Stimulated activated CD8-positive, alpha-beta memory T cell treated with anti-CD3 and anti-CD28 coated beads, Interleukin-7, amount 100 ng/mL, for 48 hours (primary cell): Measurements from ENCODE around the gene SMARCE1.

Experiments
- DNase-seq, 2 donors: peaks; one replicate each; pipeline ENCODE4 v3.0.0-alpha.2; 2020; ENCODE audit warnings: low read depth in 1 of 2; ENCODE audit errors: extremely low read depth in 1 of 2

SMARCE1 gene

GRCh38 chr17:40647624-40648383, at the start of gene SMARCE1:
SMARCE1 (minus strand) TSS chr17:40647818; CDS start chr17:40645802, 2,016 bp downstream.
- DNase-seq = peak; percentile 35 to 53

- DNase-seq = no peak
Measured at GRCh38 chr17:40697297-40697696, 49.7 kb upstream of the SMARCE1 start.

- DNase-seq = no peak
Measured at GRCh38 chr17:40696651-40697072, 49.0 kb upstream of the SMARCE1 start.

GRCh38 chr17:40695874-40696472, 48.4 kb upstream of the SMARCE1 start:
- no peak for DNase-seq

- DNase-seq = no peak
Measured at GRCh38 chr17:40694584-40694983, 47.0 kb upstream of the SMARCE1 start.

- no peak for DNase-seq
Measured at GRCh38 chr17:40687106-40687505, 39.5 kb upstream of the SMARCE1 start.

DNA sequence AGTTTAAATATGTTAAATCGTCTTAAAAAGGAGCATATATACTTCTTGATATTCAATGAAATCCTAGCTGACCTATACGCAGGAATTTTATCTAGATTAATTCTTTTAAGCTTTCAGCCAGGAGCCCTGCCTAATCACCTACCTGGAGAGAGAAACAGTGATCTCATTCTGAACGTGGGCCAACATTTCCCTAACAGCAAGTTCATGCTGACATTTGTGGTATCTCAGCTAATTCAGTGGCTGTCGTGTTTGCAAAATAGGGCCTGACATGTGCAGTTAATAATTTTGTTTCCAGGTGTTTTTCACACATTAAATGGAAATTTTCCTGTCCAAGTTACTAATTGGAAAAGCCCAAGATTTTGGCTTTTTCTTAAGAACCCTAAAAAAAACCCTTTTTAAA, 38.6 kb upstream of the SMARCE1 start:
- DNase-seq = no peak

DNA sequence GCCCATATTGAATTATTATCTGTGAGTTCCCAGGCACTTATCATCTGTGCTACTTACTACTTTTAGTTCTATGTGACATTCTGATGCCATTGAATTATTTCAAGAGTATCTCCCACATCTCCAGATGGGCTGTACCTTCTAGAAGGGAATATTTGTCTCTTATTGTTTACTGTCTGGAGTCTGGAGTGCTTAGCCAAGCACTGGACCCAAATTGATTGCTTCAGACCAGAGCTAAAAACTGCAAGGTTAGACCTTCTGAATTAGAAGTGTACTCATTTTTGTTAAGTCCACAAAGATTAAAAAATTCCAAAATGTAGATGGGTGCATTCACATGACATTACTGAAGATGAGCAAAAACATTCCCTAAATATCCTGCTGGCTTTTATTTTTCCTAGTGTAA, 33.4 kb upstream of the SMARCE1 start:
- no peak for DNase-seq

DNA sequence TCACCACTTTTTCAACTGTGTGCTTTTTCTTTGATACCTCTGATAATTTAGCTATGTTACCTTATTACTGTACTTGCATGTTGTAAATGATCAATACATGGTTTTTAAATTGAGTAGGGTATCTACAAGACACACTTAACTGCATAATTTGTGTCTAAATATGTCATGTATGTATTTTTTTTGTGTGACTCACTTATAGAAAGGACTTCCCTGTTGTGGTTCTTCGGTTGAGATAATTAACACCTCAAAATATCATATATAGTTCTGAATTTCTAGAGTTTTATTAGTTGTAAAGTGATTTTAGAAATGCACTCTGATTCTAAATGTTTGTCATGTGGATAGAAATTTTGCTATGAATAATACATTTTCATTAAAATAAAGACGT, 31.9 kb upstream of the SMARCE1 start:
- no peak for DNase-seq

- no peak for DNase-seq
Measured at GRCh38 chr17:40678902-40679522, 31.4 kb upstream of the SMARCE1 start.

DNA sequence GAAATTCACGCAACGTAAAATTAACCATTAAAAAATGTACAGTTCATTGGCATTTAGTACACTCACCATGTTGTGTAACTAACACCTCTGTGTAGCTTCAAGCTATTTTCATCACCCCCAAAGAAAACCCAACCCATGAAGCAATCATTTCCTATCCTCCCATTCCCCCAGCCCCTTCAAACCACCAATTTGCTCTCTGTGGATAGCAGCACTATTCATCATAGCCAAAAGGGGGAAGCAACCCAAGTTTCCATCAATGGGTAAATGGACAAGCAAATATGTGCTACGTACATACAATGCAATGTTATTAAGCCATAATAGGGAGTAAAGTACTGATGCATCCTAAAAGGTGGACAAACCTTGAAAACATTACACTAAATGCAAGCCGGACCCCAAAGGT, 28.3 kb upstream of the SMARCE1 start:
- DNase-seq = no peak

GRCh38 chr17:40672654-40673053, 25.0 kb upstream of the SMARCE1 start:
- DNase-seq = no peak

GRCh38 chr17:40671282-40671681, 23.7 kb upstream of the SMARCE1 start:
- DNase-seq = no peak

- no peak for DNase-seq
Measured at GRCh38 chr17:40666331-40666730, 18.7 kb upstream of the SMARCE1 start.

GRCh38 chr17:40664582-40665333, 17.1 kb upstream of the SMARCE1 start, which contains the start of gene KRT222:
KRT222 (minus strand) TSS chr17:40665177; CDS start chr17:40665099, 78 bp downstream.
- no peak for DNase-seq

DNA sequence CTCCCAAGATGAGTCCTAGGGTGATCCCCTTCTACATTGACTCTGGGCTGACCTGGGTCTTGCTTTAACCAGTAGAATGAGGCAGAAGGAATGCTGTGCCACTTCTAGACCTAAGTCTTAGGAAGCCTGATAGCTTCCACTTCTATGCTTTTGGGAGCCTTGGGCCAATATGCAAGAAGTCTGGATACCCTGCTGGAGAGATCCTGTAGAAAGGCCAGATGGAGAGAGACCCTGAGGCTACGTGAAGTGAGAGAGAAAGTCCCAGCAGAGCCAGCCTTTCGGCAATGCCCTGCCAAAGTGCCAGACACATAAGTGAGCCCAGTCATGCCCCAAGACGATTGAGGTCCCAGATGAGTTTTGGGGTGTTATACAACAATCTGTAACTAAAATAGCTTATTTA, 15.6 kb upstream of the SMARCE1 start:
- no peak for DNase-seq

DNA sequence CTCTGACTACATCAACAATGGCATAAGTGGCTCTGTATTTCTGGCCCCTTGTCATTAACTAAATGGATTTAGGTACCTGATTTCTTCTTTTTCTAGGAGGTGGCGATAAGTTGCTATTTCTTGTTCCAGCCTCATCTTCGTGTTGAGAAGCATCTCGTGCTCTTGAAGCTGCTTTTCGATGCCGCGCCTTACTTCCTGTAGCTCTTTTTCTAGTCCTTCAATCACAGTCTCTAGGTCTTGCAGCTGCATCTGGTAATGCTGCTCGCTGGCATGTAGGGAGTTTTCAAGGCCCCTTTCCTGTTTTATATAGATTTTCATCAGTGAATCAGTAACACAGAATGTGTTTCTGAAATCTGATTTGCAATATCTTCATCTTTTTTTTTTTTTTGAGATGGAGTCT, 12.3 kb upstream of the SMARCE1 start:
- no peak for DNase-seq

DNA sequence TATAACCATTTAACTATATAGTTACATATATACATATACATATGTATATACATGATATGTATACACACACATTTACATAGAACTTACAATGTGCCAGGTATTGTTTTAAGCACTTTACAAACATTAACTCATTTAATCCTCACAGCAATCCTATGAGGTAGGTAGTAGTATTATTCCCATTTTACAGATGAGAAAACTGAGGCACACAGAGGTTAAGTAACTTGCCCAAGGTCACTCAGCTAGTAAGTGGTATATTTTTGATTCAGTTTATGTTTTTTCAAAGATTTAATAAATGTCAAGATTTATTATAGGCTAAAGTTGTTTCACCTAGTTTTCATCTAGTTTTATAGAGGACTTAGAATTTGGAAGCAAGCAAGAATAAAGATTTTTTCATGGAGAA, 10.8 kb upstream of the SMARCE1 start:
- no peak for DNase-seq

DNA sequence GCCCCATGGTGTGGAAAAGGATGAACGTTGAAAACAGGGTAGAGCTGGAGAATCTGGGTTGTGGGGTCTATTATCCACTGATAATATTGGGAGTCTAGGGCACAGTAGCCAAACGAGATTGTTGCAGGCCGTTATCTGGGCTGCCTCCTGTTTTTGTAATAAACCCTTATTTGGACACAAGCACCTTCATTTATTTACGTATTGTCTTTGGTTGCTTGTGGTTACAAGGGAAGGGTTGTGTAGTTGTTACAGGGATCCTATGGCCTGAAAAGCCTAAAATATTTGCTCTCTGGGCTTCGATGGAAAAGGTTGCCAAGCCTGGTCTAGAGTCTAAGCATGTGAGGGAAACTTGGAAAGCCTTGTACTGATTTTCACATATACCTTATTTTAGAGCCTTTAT, 4.3 kb upstream of the SMARCE1 start:
- DNase-seq = no peak

DNA sequence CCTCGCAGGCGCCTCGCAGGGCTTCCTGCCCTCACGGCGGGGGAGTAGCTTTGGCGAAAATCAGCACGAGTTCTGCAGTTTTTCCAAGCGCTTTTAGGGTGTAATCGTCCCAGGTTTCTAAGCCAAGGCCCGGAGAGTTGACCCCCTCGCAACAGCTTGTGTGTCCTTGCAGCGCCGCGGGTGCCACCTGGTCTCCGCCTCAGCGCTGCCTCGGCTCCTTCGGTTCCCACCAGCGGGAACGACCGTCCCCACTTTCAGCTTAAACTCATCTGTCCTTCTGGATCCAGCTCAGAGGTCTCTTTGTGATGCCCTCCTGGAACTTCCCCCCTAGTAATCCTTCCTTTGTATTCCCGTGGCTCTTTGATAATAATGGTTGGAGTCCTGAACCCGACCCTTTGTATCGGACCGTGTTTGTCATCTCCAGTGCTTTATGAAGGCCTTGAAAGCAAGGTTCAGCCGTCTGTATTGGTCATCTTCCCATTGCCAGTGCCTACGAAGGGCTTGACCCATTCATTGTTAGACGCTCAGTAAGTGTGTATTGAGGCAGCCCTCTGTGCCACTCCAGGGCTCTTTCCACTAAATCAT, 858 bp upstream of the SMARCE1 start:
- no peak for DNase-seq
